A673 (cell line): Measurements from ENCODE around the gene RALGAPA2. TPM values are rescaled to one million over a fixed set of nuclear protein-coding genes. Genes with fewer than 3 reads are reported as not detected.

Source experiments
- BruUV-seq: library from RNA; stranded (reverse); fragments of 400-500 nt; replicated peaks from 2 replicates; lab custom pipeline; 2021; lab: Mats Ljungman, UMichigan
- CTCF ChIA-PET: fragments of 300-600 bp; sonication (Branson Sonifier 250); formaldehyde crosslinking; loops from one replicate; lab custom pipeline; 2022; ENCODE audit warnings: antibody characterized with exemption; lab: Charles Lee
- POLR2A ChIA-PET: fragments of 300-600 bp; sonication (Branson Sonifier 250); formaldehyde crosslinking; loops from one replicate; lab custom pipeline; 2022; ENCODE audit warnings: antibody characterized with exemption; ENCODE audit not compliant: low non-redundant PET; lab: Charles Lee
- DNase-seq: peaks from one replicate; pipeline ENCODE4 v3.0.0-alpha.2; 2015; ENCODE audit warnings: low spot score
- H3K27ac ChIP-seq: fragments of 200-600 bp; sonication (generic); 2 replicates; pipeline ENCODE4 v1.5.1; 2016; ENCODE audit warnings: mixed run types, low read depth, mild to moderate bottlenecking, mixed read lengths, antibody characterized with exemption, low read length; ENCODE audit not compliant: poor library complexity, severe bottlenecking
- H3K27me3 ChIP-seq: fragments of 200-600 bp; sonication (generic); replicated peaks from 2 replicates; pipeline ENCODE4 v1.6.1; 2017; ENCODE audit warnings: mixed run types, low read depth, mild to moderate bottlenecking, mixed read lengths, antibody characterized with exemption, low read length; ENCODE audit not compliant: insufficient read depth, poor library complexity
- H3K36me3 ChIP-seq: fragments of 200-600 bp; sonication (generic); 2 replicates; pipeline ENCODE4 v1.6.1; 2016; ENCODE audit warnings: mixed run types, mild to moderate bottlenecking, mixed read lengths, antibody characterized with exemption, low read length; ENCODE audit not compliant: insufficient read depth, poor library complexity, severe bottlenecking
- H3K4me1 ChIP-seq: fragments of 200-600 bp; sonication (generic); 2 replicates; pipeline ENCODE4 v1.6.1; 2017; ENCODE audit warnings: mixed run types, mild to moderate bottlenecking, mixed read lengths, antibody characterized with exemption, low read length; ENCODE audit not compliant: insufficient read depth, poor library complexity, severe bottlenecking
- H3K4me3 ChIP-seq: fragments of 200-600 bp; sonication (generic); 2 replicates; pipeline ENCODE4 v1.5.1; 2016; ENCODE audit warnings: low read depth, mixed run types, mild to moderate bottlenecking, mixed read lengths, low read length; ENCODE audit not compliant: poor library complexity, severe bottlenecking
- H3K9me3 ChIP-seq: fragments of 200-600 bp; sonication (generic); 2 replicates; pipeline ENCODE4 v1.6.1; 2016; ENCODE audit warnings: mixed run types, low read depth, mild to moderate bottlenecking, mixed read lengths, antibody characterized with exemption, low read length; ENCODE audit not compliant: poor library complexity, severe bottlenecking
- CTCF ChIP-seq: fragments of 300-800, 200-600 bp; sonication (generic); conservative IDR thresholded peaks from 2 replicates; pipeline ENCODE4 v1.5.1; 2017; ENCODE audit warnings: low read depth, mild to moderate bottlenecking, antibody characterized with exemption, low read length, moderate library complexity, mixed read lengths
- EZH2 ChIP-seq: fragments of 200-600 bp; sonication (generic); IDR thresholded peaks from 2 replicates; pipeline ENCODE4 v1.6.1; 2017; ENCODE audit warnings: borderline replicate concordance, low read depth, mild to moderate bottlenecking, mixed read lengths, antibody characterized with exemption, low read length; ENCODE audit not compliant: poor library complexity, severe bottlenecking
- intact Hi-C: fragments of 100-400 bp; cut with micrococcal nuclease; formaldehyde crosslinking; loops from one replicate; pipeline ENCODE4 v1.10.0; 2022; ENCODE audit not compliant: unreplicated experiment
- total RNA-seq: library from RNA; stranded (reverse); gene quantifications from 2 replicates; pipeline ENCODE4 v1.2.3, GENCODE V29; 2021

The RALGAPA2 gene
- total RNA-seq, 1 experiment from 2014 or later, result 32.4 TPM

GRCh38 chr20:20454367-20454766 lies 258.1 kb downstream of the RALGAPA2 start:
- DNase-seq, result no peak
- CTCF ChIA-PET, result no interaction called here

GRCh38 chr20:20452254-20452676 lies 260.2 kb downstream of the RALGAPA2 start:
- peak; percentile 97 for DNase-seq
- no TSS peak for BruUV-seq
- peaks cover 38% of the 10 kb centered on the region for H3K4me1 ChIP-seq
- CTCF ChIA-PET, result interaction anchor here (0.5 to 1.2 kb wide), 3 partner anchors 12 to 1248 kb away, joined by 3 to 10 read pairs (median 5); no protein-coding TSS in a partner anchor
- peak; percentile 39; the same call in 1 of the 2 replicates for TF ChIP-seq CTCF
- no peak for TF ChIP-seq EZH2
- H3K36me3 ChIP-seq, result no peaks in the 10 kb centered on the region
- H3K9me3 ChIP-seq, result no peaks in the 10 kb centered on the region
- intact Hi-C loops, result loop anchor here (5.0 kb wide), 1 partner anchor 40 kb away; no protein-coding TSS in a partner anchor
- no peaks in the 10 kb centered on the region for H3K27me3 ChIP-seq
- H3K4me3 ChIP-seq, result no peak overlapping the region
- no peak overlapping the region for H3K27ac ChIP-seq
- POLR2A ChIA-PET, result interaction anchor here (0.5 to 0.6 kb wide), 2 partner anchors 9 to 648 kb away, joined by 3 read pairs; no protein-coding TSS in a partner anchor

More at GRCh38 chr20:20454367-20454766, 258.1 kb downstream of the RALGAPA2 start:
- no peak for TF ChIP-seq CTCF
- TF ChIP-seq EZH2, result no peak
- Histone ChIP-seq H3K27me3 (no peaks in the 10 kb centered on the region), H3K4me1 (peaks cover 38% of the 10 kb centered on the region), H3K4me3 (no peak overlapping the region), H3K9me3 (no peaks in the 10 kb centered on the region), H3K36me3 (no peaks in the 10 kb centered on the region), H3K27ac (no peak overlapping the region)
- no TSS peak for BruUV-seq
- intact Hi-C loops, result loop anchor here (5.0 kb wide), 1 partner anchor 42 kb away; no protein-coding TSS in a partner anchor
- POLR2A ChIA-PET, result no interaction called here

- ChIA-PET CTCF (no interaction called here), POLR2A (no interaction called here)
- BruUV-seq, result no TSS peak
- no peaks in the 10 kb centered on the region for H3K36me3 ChIP-seq
- intact Hi-C loops, result loop anchor here (5.0 kb wide), 1 partner anchor 38 kb away; no protein-coding TSS in a partner anchor
- H3K27me3 ChIP-seq, result no peaks in the 10 kb centered on the region
- peaks cover 25% of the 10 kb centered on the region for H3K4me1 ChIP-seq
- H3K27ac ChIP-seq, result no peak overlapping the region
- H3K4me3 ChIP-seq, result no peak overlapping the region
- TF ChIP-seq CTCF (no peak), EZH2 (no peak)
- no peaks in the 10 kb centered on the region for H3K9me3 ChIP-seq
- DNase-seq, result no peak
Measured at GRCh38 chr20:20450521-20450920, 261.9 kb downstream of the RALGAPA2 start.
